GM23338 (cell line): ENCODE measurements around the gene PCNX3. TPM values are rescaled to one million over a fixed set of nuclear protein-coding genes. Genes with fewer than 3 reads are reported as not detected.

ENCODE experiments used
- ATAC-seq: fragments of 200-7000 bp; cut with Tn5 transposase; 3 replicates; pipeline ENCODE4 v1.9.1; 2020
- DNase-seq: peaks from one replicate; pipeline ENCODE4 v3.0.0-alpha.2; 2015; ENCODE audit warnings: low spot score
- H2AFZ ChIP-seq: fragments of 200-600 bp; sonication (generic); 2 replicates; pipeline ENCODE4 v1.8.0; 2016; ENCODE audit warnings: antibody characterized with exemption, mild to moderate bottlenecking, moderate library complexity
- H3F3A ChIP-seq: fragments of 200-600 bp; sonication (generic); replicated peaks from 2 replicates; pipeline ENCODE4 v1.8.0; 2017; ENCODE audit warnings: antibody characterized with exemption, mixed run types, low read depth
- H3K27ac ChIP-seq: fragments of 200-600 bp; sonication (generic); 2 replicates; pipeline ENCODE4 v1.6.1; 2016; ENCODE audit warnings: low read depth
- H3K27me3 ChIP-seq: fragments of 200-600 bp; sonication (generic); 2 replicates; pipeline ENCODE4 v1.8.0; 2016; ENCODE audit warnings: mild to moderate bottlenecking, mixed run types, moderate library complexity; ENCODE audit not compliant: insufficient read depth
- H3K36me3 ChIP-seq: fragments of 200-600 bp; sonication (generic); 2 replicates; pipeline ENCODE4 v1.8.0; 2016; ENCODE audit warnings: mild to moderate bottlenecking; ENCODE audit not compliant: insufficient read depth
- H3K4me1 ChIP-seq: fragments of 200-600 bp; sonication (generic); 2 replicates; pipeline ENCODE4 v1.8.0; 2016; ENCODE audit warnings: mild to moderate bottlenecking, moderate library complexity; ENCODE audit not compliant: insufficient read depth
- H3K4me2 ChIP-seq: fragments of 200-600 bp; sonication (generic); 2 replicates; pipeline ENCODE4 v1.7.1; 2017; ENCODE audit warnings: mixed run types
- H3K4me3 ChIP-seq: fragments of 200-600 bp; sonication (generic); 2 replicates; pipeline ENCODE4 v1.6.1; 2016; ENCODE audit warnings: mixed run types
- H3K79me2 ChIP-seq: fragments of 200-600 bp; sonication (generic); replicated peaks from 2 replicates; pipeline ENCODE4 v1.8.0; 2017; ENCODE audit warnings: mild to moderate bottlenecking; ENCODE audit not compliant: insufficient read depth
- H3K9me2 ChIP-seq: fragments of 200-600 bp; sonication (generic); 2 replicates; pipeline ENCODE4 v1.8.0; 2017; ENCODE audit not compliant: insufficient read depth
- H4K20me1 ChIP-seq: fragments of 200-600 bp; sonication (generic); replicated peaks from 2 replicates; pipeline ENCODE4 v1.8.0; 2017; ENCODE audit warnings: mild to moderate bottlenecking; ENCODE audit not compliant: insufficient read depth
- H3K27ac Mint-ChIP-seq: 2 replicates; pipeline ENCODE4 v1.8.0; 2020; ENCODE audit warnings: inconsistent platforms, mild to moderate bottlenecking, moderate library complexity, mixed read lengths
- H3K27me3 Mint-ChIP-seq: 3 replicates; pipeline ENCODE4 v1.8.0; 2022; ENCODE audit warnings: low read depth, mild to moderate bottlenecking, moderate library complexity, mixed read lengths, inconsistent platforms; ENCODE audit not compliant: insufficient read depth, poor library complexity
- H3K36me3 Mint-ChIP-seq: 3 replicates; pipeline ENCODE4 v1.8.0; 2021; ENCODE audit warnings: low read depth, mild to moderate bottlenecking, inconsistent platforms, moderate library complexity, mixed read lengths
- H3K4me1 Mint-ChIP-seq: 3 replicates; pipeline ENCODE4 v1.8.0; 2020; ENCODE audit warnings: mild to moderate bottlenecking, inconsistent platforms, mixed read lengths
- H3K4me3 Mint-ChIP-seq: 3 replicates; pipeline ENCODE4 v1.8.0; 2021; ENCODE audit warnings: moderate library complexity, mild to moderate bottlenecking, inconsistent platforms, mixed read lengths
- H3K9me3 Mint-ChIP-seq: 3 replicates; pipeline ENCODE4 v1.8.0; 2020; ENCODE audit warnings: moderate library complexity, mild to moderate bottlenecking, inconsistent platforms, mixed read lengths
- CREB1 ChIP-seq: fragments of 250-450 bp; sonication (Bioruptor Pico); IDR thresholded peaks from 2 replicates; pipeline ENCODE4 v1.5.0; 2020; ENCODE audit warnings: low read depth, mild to moderate bottlenecking, moderate library complexity
- CTCF ChIP-seq, 2 experiments: fragments of 200-600 bp in 1 of 2; sonication (generic) in 1 of 2; conservative IDR thresholded peaks; 2 replicates each; pipeline versions ENCODE4 v1.5.1 to v1.6.1; 2016 to 2017; ENCODE audit warnings: antibody characterized with exemption in 2 of 2, low read depth in 2 of 2, mild to moderate bottlenecking in 2 of 2, moderate library complexity in 1 of 2
- ETS1 ChIP-seq: IDR thresholded peaks from 2 replicates; pipeline ENCODE4 v1.6.1; 2016; ENCODE audit warnings: antibody characterized with exemption
- EZH2 ChIP-seq: fragments of 200-600 bp; sonication (generic); IDR thresholded peaks from one replicate; pipeline ENCODE4 v1.8.0; 2017; ENCODE audit warnings: antibody characterized with exemption, mild to moderate bottlenecking, low read depth; ENCODE audit not compliant: unreplicated experiment
- EZH2phosphoT487 ChIP-seq: fragments of 200-600 bp; sonication (generic); IDR thresholded peaks from one replicate; pipeline ENCODE4 v1.8.1; 2018; ENCODE audit warnings: antibody characterized with exemption; ENCODE audit not compliant: unreplicated experiment
- NANOG ChIP-seq: IDR thresholded peaks from 2 replicates; pipeline ENCODE4 v1.6.1; 2016; ENCODE audit warnings: antibody characterized with exemption, borderline replicate concordance
- POLR2AphosphoS5 ChIP-seq: IDR thresholded peaks from 2 replicates; pipeline ENCODE4 v1.6.1; 2016; ENCODE audit warnings: antibody characterized with exemption, low read depth
- REST ChIP-seq: IDR thresholded peaks from one replicate; pipeline ENCODE4 v1.6.1; 2018; ENCODE audit warnings: antibody characterized with exemption; ENCODE audit not compliant: unreplicated experiment
- STAT1 ChIP-seq: IDR thresholded peaks from one replicate; pipeline ENCODE4 v1.6.1; 2016; ENCODE audit warnings: antibody characterized with exemption; ENCODE audit not compliant: unreplicated experiment
- ZNF114 ChIP-seq: fragments of 250-450 bp; sonication (Bioruptor Pico); IDR thresholded peaks from 2 replicates; pipeline ENCODE4 v1.5.0; 2020; ENCODE audit warnings: mild to moderate bottlenecking, moderate library complexity
- ZNF331 ChIP-seq: fragments of 250-450 bp; sonication (Bioruptor Pico); IDR thresholded peaks from 2 replicates; pipeline ENCODE4 v1.5.0; 2020; ENCODE audit warnings: low read depth, mild to moderate bottlenecking, moderate library complexity
- polyA plus RNA-seq: library from polyadenylated mRNA; unstranded; fragments of >200 nt; fragmentation: Nextera tagmentation; extraction: Ambion mirVana; gene quantifications from 2 replicates; pipeline ENCODE4 v1.2.1, GENCODE V29; 2016
- total RNA-seq: library from RNA; depleted of rRNA; stranded (reverse); fragments of >200 nt; shearing (Covaris generic); gene quantifications from 2 replicates; pipeline ENCODE4 v1.2.3, GENCODE V29; 2014

Gene PCNX3
- total and polyA plus RNA-seq, 2 experiments from 2014 or later, result 8.7 to 52.2 TPM

GRCh38 chr11:65580031-65580692 lies 35.4 kb upstream of the PCNX3 start:
- no peaks in the 10 kb centered on the region for H3K36me3 ChIP-seq
- TF ChIP-seq ZNF114 (CRISPR knock-in tag), result no peak
- no peak for TF ChIP-seq ZNF331
- no peak for TF ChIP-seq POLR2AphosphoS5
- TF ChIP-seq NANOG, result no peak
- TF ChIP-seq EZH2phosphoT487, result no peak
- no peak for TF ChIP-seq REST
- TF ChIP-seq ETS1, result no peak
- no peak for TF ChIP-seq EZH2
- Mint-ChIP-seq H3K9me3 (no peaks in the 10 kb centered on the region), H3K27me3 (peaks cover 59% of the 10 kb centered on the region), H3K4me3 (no peak overlapping the region), H3K27ac (no peak overlapping the region), H3K36me3 (no peaks in the 10 kb centered on the region), H3K4me1 (peaks cover 13% of the 10 kb centered on the region)
- H3K4me1 ChIP-seq, result peaks cover 9% of the 10 kb centered on the region
- H3F3A ChIP-seq, result peaks cover 7% of the 10 kb centered on the region
- no peak for DNase-seq
- no peak overlapping the region for H3K4me3 ChIP-seq
- H3K27ac ChIP-seq, result no peak overlapping the region
- ATAC-seq, result no peak
- no peak overlapping the region for H3K4me2 ChIP-seq
- H2AFZ ChIP-seq, result no peak overlapping the region
- peaks cover 65% of the 10 kb centered on the region for H3K27me3 ChIP-seq
- H3K9me2 ChIP-seq, result no peaks in the 10 kb centered on the region
- H4K20me1 ChIP-seq, result peaks cover 2% of the 10 kb centered on the region; the same call in 1 of the 2 replicates
- no peaks in the 10 kb centered on the region for H3K79me2 ChIP-seq

GRCh38 chr11:65580756-65581155 lies 34.8 kb upstream of the PCNX3 start:
- no peaks in the 10 kb centered on the region for H3K36me3 Mint-ChIP-seq
- no peaks in the 10 kb centered on the region for H3K9me3 Mint-ChIP-seq
- DNase-seq (no peak), ATAC-seq (no peak)
- Histone ChIP-seq H3K27me3 (peaks cover 65% of the 10 kb centered on the region), H3K36me3 (no peaks in the 10 kb centered on the region), H2AFZ (no peak overlapping the region), H3F3A (peaks cover 5% of the 10 kb centered on the region; the same call in 1 of the 2 replicates), H3K27ac (no peak overlapping the region), H4K20me1 (no peaks in the 10 kb centered on the region), H3K4me2 (no peak overlapping the region), H3K9me2 (no peaks in the 10 kb centered on the region), H3K4me1 (peaks cover 5% of the 10 kb centered on the region; the same call in 1 of the 2 replicates), H3K4me3 (no peak overlapping the region), H3K79me2 (no peaks in the 10 kb centered on the region)
- no peak overlapping the region for H3K4me3 Mint-ChIP-seq
- H3K4me1 Mint-ChIP-seq, result peaks cover 9% of the 10 kb centered on the region
- peaks cover 59% of the 10 kb centered on the region for H3K27me3 Mint-ChIP-seq
- H3K27ac Mint-ChIP-seq, result no peak overlapping the region
- no peak for TF ChIP-seq NANOG
- no peak for TF ChIP-seq ZNF331
- no peak for TF ChIP-seq STAT1
- TF ChIP-seq CREB1 (CRISPR knock-in tag), result no peak
- TF ChIP-seq REST, result no peak
- no peak for TF ChIP-seq CTCF (conservative IDR thresholded peaks at IDR 0.05; ENCODE audit: low read depth in 2 of 2)
- no peak for TF ChIP-seq EZH2
- TF ChIP-seq EZH2phosphoT487, result no peak
